Trophoblast cell (in vitro differentiated cells and primary cell): ENCODE measurements around the gene UQCRHL.
"Not testable (repeated sequence)": the region's sequence is repeated elsewhere in the genome, so short reads cannot be mapped to it uniquely, and the experiment has no call there.

ENCODE experiments used
- DNase-seq, 2 donors: peaks; one replicate each; pipeline ENCODE4 v3.0.0-alpha.2; 2016
- H2AFZ ChIP-seq: 2 replicates; pipeline ENCODE4 v1.6.1; 2013; ENCODE audit warnings: low read length, moderate library complexity, mild to moderate bottlenecking; ENCODE audit not compliant: insufficient read depth, poor library complexity
- H2AK5ac ChIP-seq: 2 replicates; pipeline ENCODE4 v1.6.1; 2013; ENCODE audit warnings: mild to moderate bottlenecking, low read length
- H2BK120ac ChIP-seq: 2 replicates; pipeline ENCODE4 v1.6.1; 2013; ENCODE audit warnings: low read length, mild to moderate bottlenecking, moderate library complexity; ENCODE audit not compliant: insufficient read depth, poor library complexity
- H2BK12ac ChIP-seq: 2 replicates; pipeline ENCODE4 v1.6.1; 2013; ENCODE audit warnings: mild to moderate bottlenecking, low read length, moderate library complexity
- H2BK5ac ChIP-seq: 2 replicates; pipeline ENCODE4 v1.6.1; 2013; ENCODE audit warnings: low read length, low read depth, moderate library complexity, mild to moderate bottlenecking; ENCODE audit not compliant: poor library complexity
- H3K14ac ChIP-seq: 2 replicates; pipeline ENCODE4 v1.6.1; 2013; ENCODE audit warnings: mild to moderate bottlenecking, low read length
- H3K18ac ChIP-seq: 2 replicates; pipeline ENCODE4 v1.6.1; 2013; ENCODE audit warnings: mild to moderate bottlenecking, low read length
- H3K23ac ChIP-seq: 2 replicates; pipeline ENCODE4 v1.6.1; 2013; ENCODE audit warnings: low read length
- H3K27ac ChIP-seq: 2 replicates; pipeline ENCODE4 v1.5.1; 2013; ENCODE audit warnings: low read depth, mild to moderate bottlenecking, inconsistent platforms, low read length, moderate library complexity
- H3K27me3 ChIP-seq: 2 replicates; pipeline ENCODE4 v1.6.1; 2013; ENCODE audit warnings: inconsistent platforms, mild to moderate bottlenecking, low read length, moderate library complexity; ENCODE audit not compliant: insufficient read depth
- H3K36me3 ChIP-seq, 2 experiments: 1 replicate in 1 of 2; 2 replicates in 1 of 2; pipeline ENCODE4 v1.6.1; 2013; ENCODE audit warnings: low read length in 2 of 2, mild to moderate bottlenecking in 2 of 2, moderate library complexity in 1 of 2; ENCODE audit not compliant: insufficient read depth in 2 of 2, control insufficient read depth in 1 of 2
- H3K4ac ChIP-seq: 2 replicates; pipeline ENCODE4 v1.6.1; 2013; ENCODE audit warnings: low read depth, mild to moderate bottlenecking, low read length, moderate library complexity
- H3K4me1 ChIP-seq, 2 experiments: 1 replicate in 1 of 2; 2 replicates in 1 of 2; pipeline ENCODE4 v1.6.1; 2013; ENCODE audit warnings: low read length in 2 of 2, mild to moderate bottlenecking in 2 of 2, moderate library complexity in 1 of 2; ENCODE audit not compliant: insufficient read depth in 2 of 2, control insufficient read depth in 1 of 2
- H3K4me2 ChIP-seq: 2 replicates; pipeline ENCODE4 v1.6.1; 2013; ENCODE audit warnings: inconsistent platforms, mild to moderate bottlenecking, low read length, moderate library complexity
- H3K4me3 ChIP-seq: 2 replicates; pipeline ENCODE4 v1.5.1; 2013; ENCODE audit warnings: mild to moderate bottlenecking, low read depth, low read length, inconsistent platforms
- H3K79me1 ChIP-seq: one replicate; pipeline ENCODE4 v1.6.1; 2013; ENCODE audit warnings: low read length
- H3K79me2 ChIP-seq: 2 replicates; pipeline ENCODE4 v1.6.1; 2013; ENCODE audit warnings: low read length, mild to moderate bottlenecking; ENCODE audit not compliant: control insufficient read depth, insufficient read depth, poor library complexity
- H3K9ac ChIP-seq: 2 replicates; pipeline ENCODE4 v1.6.1; 2013; ENCODE audit warnings: mild to moderate bottlenecking, low read length
- H3K9me3 ChIP-seq: 2 replicates; pipeline ENCODE4 v1.6.1; 2013; ENCODE audit warnings: low read depth, mild to moderate bottlenecking, control low read depth, inconsistent platforms, low read length; ENCODE audit not compliant: insufficient read depth
- H4K12ac ChIP-seq: 2 replicates; pipeline ENCODE4 v1.6.1; 2013; ENCODE audit warnings: low read depth, mild to moderate bottlenecking, low read length, moderate library complexity
- H4K8ac ChIP-seq: 2 replicates; pipeline ENCODE4 v1.6.1; 2013; ENCODE audit warnings: low read depth, mild to moderate bottlenecking, low read length, moderate library complexity
- H4K91ac ChIP-seq: one replicate; pipeline ENCODE4 v1.6.1; 2013; ENCODE audit warnings: low read depth, mild to moderate bottlenecking, low read length, moderate library complexity
- WGBS: extraction: QIAGEN DNeasy Blood & Tissue Kit; methylation state at CpG from one replicate; pipeline ENCODE4 v1.1.7; 2013; ENCODE audit warnings: missing lambda C conversion rate; ENCODE audit not compliant: insufficient read length, insufficient coverage; ENCODE audit errors: extremely low coverage; 5-methylcytosine and 5-hydroxymethylcytosine counted together

UQCRHL gene

GRCh38 chr1:15833842-15834405, 26.5 kb upstream of the UQCRHL start:
- Histone ChIP-seq H4K91ac (no peak overlapping the region), H2BK120ac (no peak overlapping the region), H3K9ac (no peak overlapping the region), H2AFZ (no peak overlapping the region), H4K8ac (no peak overlapping the region), H3K4ac (no peak overlapping the region), H3K79me2 (peaks cover 10% of the 10 kb centered on the region), H3K79me1 (peaks cover 14% of the 10 kb centered on the region), H4K12ac (no peak overlapping the region), H3K23ac (no peak overlapping the region), H3K27ac (no peak overlapping the region), H3K36me3 (no peaks in the 10 kb centered on the region), H3K27me3 (no peaks in the 10 kb centered on the region), H3K14ac (no peak overlapping the region), H3K4me3 (peak overlapping the region; percentile 70), H3K4me2 (peak overlapping the region; percentile 91), H2AK5ac (no peak overlapping the region), H3K4me1 (peaks cover 3 to 5% of the 10 kb centered on the region in 2 experiments), H3K18ac (no peak overlapping the region), H2BK5ac (no peak overlapping the region), H3K9me3 (no peaks in the 10 kb centered on the region), H2BK12ac (no peak overlapping the region)
- DNase-seq: no peak
- no CpG with 5 or more reads among the region's 10 CpGs for WGBS

GRCh38 chr1:15833069-15833679, 25.7 kb upstream of the UQCRHL start:
- Histone ChIP-seq H3K9ac (no peak overlapping the region), H3K4me1 (peaks cover 3 to 5% of the 10 kb centered on the region in 2 experiments), H3K23ac (no peak overlapping the region), H4K8ac (peak overlapping the region; percentile 30), H3K36me3 (no peaks in the 10 kb centered on the region), H3K79me1 (peaks cover 14% of the 10 kb centered on the region), H3K4me3 (no peak overlapping the region), H2BK5ac (no peak overlapping the region), H3K4ac (no peak overlapping the region), H3K4me2 (no peak overlapping the region), H3K27ac (no peak overlapping the region), H3K79me2 (peaks cover 10% of the 10 kb centered on the region), H3K9me3 (no peaks in the 10 kb centered on the region), H2AK5ac (no peak overlapping the region), H2BK120ac (no peak overlapping the region), H3K27me3 (no peaks in the 10 kb centered on the region), H3K18ac (no peak overlapping the region), H3K14ac (no peak overlapping the region), H4K91ac (no peak overlapping the region), H4K12ac (no peak overlapping the region), H2AFZ (no peak overlapping the region), H2BK12ac (no peak overlapping the region)
- no CpG with 5 or more reads among the region's 24 CpGs for WGBS
- peak; percentile 83 to 91 for DNase-seq

GRCh38 chr1:15830258-15830657, 22.8 kb upstream of the UQCRHL start:
- H3K4ac ChIP-seq: no peak overlapping the region
- H3K79me2 ChIP-seq: peaks cover 7% of the 10 kb centered on the region
- H3K4me3 ChIP-seq: no peak overlapping the region
- H3K23ac ChIP-seq: no peak overlapping the region
- no peak overlapping the region for H2BK12ac ChIP-seq
- no peak overlapping the region for H3K4me2 ChIP-seq
- H3K79me1 ChIP-seq: peaks cover 8% of the 10 kb centered on the region
- H2AFZ ChIP-seq: no peak overlapping the region
- H3K36me3 ChIP-seq: no peaks in the 10 kb centered on the region
- no peak overlapping the region for H2BK120ac ChIP-seq
- whole genome bisulfite sequencing: no CpG with 5 or more reads among the region's 1 CpG
- H3K27me3 ChIP-seq: no peaks in the 10 kb centered on the region
- H2AK5ac ChIP-seq: no peak overlapping the region
- DNase-seq: no peak
- H3K9me3 ChIP-seq: no peaks in the 10 kb centered on the region
- H4K12ac ChIP-seq: no peak overlapping the region
- no peak overlapping the region for H4K91ac ChIP-seq
- no peak overlapping the region for H2BK5ac ChIP-seq
- no peak overlapping the region for H3K18ac ChIP-seq
- no peak overlapping the region for H3K27ac ChIP-seq
- H3K14ac ChIP-seq: no peak overlapping the region
- H3K9ac ChIP-seq: no peak overlapping the region
- peaks cover 3% of the 10 kb centered on the region in 2 experiments for H3K4me1 ChIP-seq
- no peak overlapping the region for H4K8ac ChIP-seq

- not testable (repeated sequence) for H3K18ac ChIP-seq, DNase-seq, H3K36me3 ChIP-seq, H4K8ac ChIP-seq, H3K4me1 ChIP-seq, H2BK120ac ChIP-seq, H2AK5ac ChIP-seq, H3K9ac ChIP-seq, H3K79me1 ChIP-seq, H3K27me3 ChIP-seq, H2BK12ac ChIP-seq, H3K23ac ChIP-seq, H3K4me3 ChIP-seq, H3K27ac ChIP-seq, H3K4me2 ChIP-seq, H4K91ac ChIP-seq, H3K14ac ChIP-seq, H4K12ac ChIP-seq, H2AFZ ChIP-seq, H3K79me2 ChIP-seq, H3K4ac ChIP-seq, H3K9me3 ChIP-seq, H2BK5ac ChIP-seq
- WGBS: no CpG with 5 or more reads among the region's 14 CpGs
Measured at GRCh38 chr1:15828931-15829330, 21.5 kb upstream of the UQCRHL start.
